PC-3 (cell line): ENCODE data around the gene ZNF606. TPM values are rescaled to one million over a fixed set of nuclear protein-coding genes. Genes with fewer than 3 reads are reported as not detected.

ENCODE experiments used
- ATAC-seq: fragments of 200-7000 bp; cut with Tn5 transposase; 2 replicates; pipeline ENCODE4 v1.9.1; 2020; ENCODE audit warnings: mild to moderate bottlenecking, moderate library complexity
- BruUV-seq: library from RNA; stranded (reverse); fragments of 400-500 nt; replicated peaks from 2 replicates; lab custom pipeline; 2021; lab: Mats Ljungman, UMichigan
- CTCF ChIA-PET: fragments of 300-600 bp; sonication (Branson Sonifier 250); formaldehyde crosslinking; loops from one replicate; lab custom pipeline; 2022; ENCODE audit warnings: antibody characterized with exemption; lab: Charles Lee
- POLR2A ChIA-PET: fragments of 300-600 bp; sonication (Branson Sonifier 250); formaldehyde crosslinking; loops from one replicate; lab custom pipeline; 2022; ENCODE audit warnings: antibody characterized with exemption; ENCODE audit not compliant: unreplicated experiment; lab: Charles Lee
- DNase-seq: peaks from one replicate; pipeline ENCODE4 v3.0.0-alpha.2; 2015
- H2AFZ ChIP-seq: fragments of 300-600 bp; sonication (generic); 2 replicates; pipeline ENCODE4 v1.6.0; 2016; ENCODE audit warnings: antibody characterized with exemption, low read length
- H3F3A ChIP-seq: fragments of 300-600 bp; sonication (generic); one replicate; pipeline ENCODE4 v1.6.0; 2017; ENCODE audit warnings: antibody characterized with exemption, low read length, control low read depth, mild to moderate bottlenecking; ENCODE audit not compliant: unreplicated experiment
- H3K27ac ChIP-seq: fragments of 300-600 bp; sonication (generic); 2 replicates; pipeline ENCODE4 v1.5.1; 2016; ENCODE audit warnings: mild to moderate bottlenecking, low read length
- H3K27me3 ChIP-seq: fragments of 300-600 bp; sonication (generic); 2 replicates; pipeline ENCODE4 v1.6.1; 2016; ENCODE audit warnings: low read length, mixed read lengths
- H3K36me3 ChIP-seq: fragments of 300-600 bp; sonication (generic); 2 replicates; pipeline ENCODE4 v1.6.1; 2016; ENCODE audit warnings: low read depth, mixed run types, low read length, mixed read lengths
- H3K4me1 ChIP-seq: fragments of 300-600 bp; sonication (generic); 2 replicates; pipeline ENCODE4 v1.5.1; 2016; ENCODE audit warnings: low read length; ENCODE audit not compliant: insufficient read depth
- H3K4me2 ChIP-seq: fragments of 300-600 bp; sonication (generic); 2 replicates; pipeline ENCODE4 v1.6.0; 2016; ENCODE audit warnings: low read length
- H3K4me3 ChIP-seq: fragments of 300-600 bp; sonication (generic); 2 replicates; pipeline ENCODE4 v1.5.1; 2016; ENCODE audit warnings: mild to moderate bottlenecking, low read length, mixed read lengths
- H3K79me2 ChIP-seq: fragments of 300-600 bp; sonication (generic); 2 replicates; pipeline ENCODE4 v1.6.1; 2017; ENCODE audit warnings: low read length, mixed read lengths
- H3K9ac ChIP-seq: fragments of 300-600 bp; sonication (generic); 2 replicates; pipeline ENCODE4 v1.6.0; 2016; ENCODE audit warnings: mild to moderate bottlenecking, low read length
- H3K9me2 ChIP-seq: fragments of 300-600 bp; sonication (generic); replicated peaks from 2 replicates; pipeline ENCODE4 v1.6.1; 2016; ENCODE audit warnings: mixed run types, low read length, mixed read lengths
- H3K9me3 ChIP-seq: fragments of 300-600 bp; sonication (generic); 2 replicates; pipeline ENCODE4 v1.6.1; 2016; ENCODE audit warnings: low read length, mixed read lengths
- H4K20me1 ChIP-seq: fragments of 300-600 bp; sonication (generic); 2 replicates; pipeline ENCODE4 v1.6.1; 2016; ENCODE audit warnings: low read length, mixed read lengths
- EZH2 ChIP-seq: fragments of 300-600 bp; sonication (generic); IDR thresholded peaks from one replicate; pipeline ENCODE4 v1.6.1; 2017; ENCODE audit warnings: antibody characterized with exemption, mild to moderate bottlenecking, low read length; ENCODE audit not compliant: unreplicated experiment
- EZH2phosphoT487 ChIP-seq: fragments of 300-600 bp; sonication (generic); IDR thresholded peaks from 2 replicates; pipeline ENCODE4 v1.6.1; 2018; ENCODE audit warnings: mild to moderate bottlenecking, antibody characterized with exemption, low read length, borderline replicate concordance
- intact Hi-C: fragments of 100-400 bp; cut with micrococcal nuclease; formaldehyde crosslinking; loops from 2 replicates; pipeline ENCODE4 v1.9.0; 2023
- total RNA-seq: library from RNA; depleted of rRNA; stranded (reverse); fragments of >200 nt; gene quantifications from 2 replicates; pipeline ENCODE4 v1.2.3, GENCODE V29; 2014
- TF ChIP-seq, protein P1 (sequence below): fragments of 300-600 bp; sonication (generic); conservative IDR thresholded peaks from 2 replicates; pipeline ENCODE4 v1.5.1; 2017; ENCODE audit warnings: antibody characterized with exemption, low read depth, mild to moderate bottlenecking, low read length

Gene ZNF606
- total RNA-seq, 1 experiment from 2014 or later = 6.0 TPM

- TF ChIP-seq EZH2phosphoT487 = no peak
- TF ChIP-seq EZH2 = no peak
- TF ChIP-seq, protein P1, sequence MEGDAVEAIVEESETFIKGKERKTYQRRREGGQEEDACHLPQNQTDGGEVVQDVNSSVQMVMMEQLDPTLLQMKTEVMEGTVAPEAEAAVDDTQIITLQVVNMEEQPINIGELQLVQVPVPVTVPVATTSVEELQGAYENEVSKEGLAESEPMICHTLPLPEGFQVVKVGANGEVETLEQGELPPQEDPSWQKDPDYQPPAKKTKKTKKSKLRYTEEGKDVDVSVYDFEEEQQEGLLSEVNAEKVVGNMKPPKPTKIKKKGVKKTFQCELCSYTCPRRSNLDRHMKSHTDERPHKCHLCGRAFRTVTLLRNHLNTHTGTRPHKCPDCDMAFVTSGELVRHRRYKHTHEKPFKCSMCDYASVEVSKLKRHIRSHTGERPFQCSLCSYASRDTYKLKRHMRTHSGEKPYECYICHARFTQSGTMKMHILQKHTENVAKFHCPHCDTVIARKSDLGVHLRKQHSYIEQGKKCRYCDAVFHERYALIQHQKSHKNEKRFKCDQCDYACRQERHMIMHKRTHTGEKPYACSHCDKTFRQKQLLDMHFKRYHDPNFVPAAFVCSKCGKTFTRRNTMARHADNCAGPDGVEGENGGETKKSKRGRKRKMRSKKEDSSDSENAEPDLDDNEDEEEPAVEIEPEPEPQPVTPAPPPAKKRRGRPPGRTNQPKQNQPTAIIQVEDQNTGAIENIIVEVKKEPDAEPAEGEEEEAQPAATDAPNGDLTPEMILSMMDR = no peak
- no peaks in the 10 kb centered on the region for H3F3A ChIP-seq
- intact Hi-C loops = no loop called here
- no peak overlapping the region for H3K9ac ChIP-seq
- no peaks in the 10 kb centered on the region for H3K79me2 ChIP-seq
- H3K4me1 ChIP-seq = no peaks in the 10 kb centered on the region
- H3K27me3 ChIP-seq = no peaks in the 10 kb centered on the region
- no peak overlapping the region for H3K4me3 ChIP-seq
- DNase-seq (no peak), ATAC-seq (no peak)
- no peak overlapping the region for H2AFZ ChIP-seq
- peaks cover 45% of the 10 kb centered on the region for H3K9me3 ChIP-seq
- CTCF ChIA-PET = no interaction called here
- POLR2A ChIA-PET = no interaction called here
- H3K27ac ChIP-seq = no peak overlapping the region
- H3K36me3 ChIP-seq = no peaks in the 10 kb centered on the region
- BruUV-seq = no TSS peak
- H4K20me1 ChIP-seq = no peaks in the 10 kb centered on the region
- no peak overlapping the region for H3K4me2 ChIP-seq
- H3K9me2 ChIP-seq = no peaks in the 10 kb centered on the region
Observed at GRCh38 chr19:58040751-58041525, 38.3 kb upstream of the ZNF606 start.

- Histone ChIP-seq H2AFZ (no peak overlapping the region), H3K4me2 (no peak overlapping the region), H3K9me3 (peaks cover 34% of the 10 kb centered on the region), H4K20me1 (no peaks in the 10 kb centered on the region), H3K36me3 (no peaks in the 10 kb centered on the region; the same call in 1 of the 2 replicates), H3K79me2 (no peaks in the 10 kb centered on the region), H3K9ac (no peak overlapping the region), H3K9me2 (no peaks in the 10 kb centered on the region), H3F3A (no peaks in the 10 kb centered on the region), H3K4me3 (no peak overlapping the region), H3K4me1 (no peaks in the 10 kb centered on the region), H3K27ac (no peak overlapping the region), H3K27me3 (no peaks in the 10 kb centered on the region)
- TF ChIP-seq EZH2phosphoT487 (no peak), EZH2 (no peak)
- TF ChIP-seq, protein P1 = no peak
- ATAC-seq = no peak
- CTCF ChIA-PET = no interaction called here
- intact Hi-C loops = no loop called here
- DNase-seq = no peak
- POLR2A ChIA-PET = no interaction called here
- no TSS peak for BruUV-seq
Observed at GRCh38 chr19:58038688-58039204, 36.1 kb upstream of the ZNF606 start.
